HEK293 (cell line): ENCODE measurements around the gene TCF7L2.

Experiments
- CTCF ChIA-PET: fragments of 350-600 bp; formaldehyde crosslinking; extraction: SDS; loops from one replicate; lab custom pipeline; 2021; ENCODE audit warnings: antibody characterized with exemption; lab: Yijun Ruan, JAX
- POLR2A ChIA-PET: fragments of 300-600 bp; formaldehyde crosslinking; extraction: SDS; loops from one replicate; lab custom pipeline; 2020; ENCODE audit warnings: antibody characterized with exemption, inconsistent platforms; lab: Yijun Ruan, JAX
- H3K27ac ChIP-seq: fragments of 200-500 bp; sonication (Bioruptor generic); 2 replicates; pipeline ENCODE4 v1.5.1; 2014; ENCODE audit warnings: low read depth, low read length, control low read depth, inconsistent platforms; ENCODE audit errors: extremely low read depth
- H3K36me3 ChIP-seq, 2 experiments: fragments of 200-500 bp in 1 of 2; sonication (Bioruptor generic) in 1 of 2; 1 replicate in 1 of 2; 2 replicates in 1 of 2; pipeline ENCODE4 v1.5.1; 2014 to 2017; ENCODE audit warnings: inconsistent platforms in 2 of 2, low read length in 2 of 2; ENCODE audit not compliant: control insufficient read depth in 2 of 2, insufficient read depth in 1 of 2
- H3K4me1 ChIP-seq: fragments of 200-500 bp; sonication (Bioruptor generic); 2 replicates; pipeline ENCODE4 v1.5.1; 2014; ENCODE audit warnings: mild to moderate bottlenecking, low read length, inconsistent platforms; ENCODE audit not compliant: control insufficient read depth, insufficient read depth
- H3K4me3 ChIP-seq: 2 replicates; pipeline ENCODE4 v1.5.1; 2011; ENCODE audit warnings: low read depth, mild to moderate bottlenecking, control low read depth, low read length, moderate library complexity
- H3K9me3 ChIP-seq: fragments of 200-500 bp; sonication (Bioruptor generic); 2 replicates; pipeline ENCODE4 v1.5.1; 2014; ENCODE audit warnings: low read depth, low read length, inconsistent platforms; ENCODE audit not compliant: control insufficient read depth, insufficient read depth
- GLIS1 ChIP-seq: fragments of 450-650 bp; formaldehyde crosslinking; IDR thresholded peaks from 2 replicates; pipeline ENCODE4 v1.5.1; 2016; ENCODE audit warnings: missing biosample characterization, missing genetic modification characterization
- HOXA7 ChIP-seq: sonication (generic); formaldehyde crosslinking; IDR thresholded peaks from 2 replicates; pipeline ENCODE4 v1.8.1; 2022; ENCODE audit warnings: missing genetic modification reagents, borderline replicate concordance
- RBAK ChIP-seq: fragments of 450-650 bp; formaldehyde crosslinking; IDR thresholded peaks from 2 replicates; pipeline ENCODE4 v1.5.1; 2016; ENCODE audit warnings: missing biosample characterization, missing genetic modification characterization
- YY2 ChIP-seq: fragments of 450-650 bp; formaldehyde crosslinking; IDR thresholded peaks from 2 replicates; pipeline ENCODE4 v1.5.1; 2016; ENCODE audit warnings: missing biosample characterization, missing genetic modification characterization
- ZFP41 ChIP-seq: fragments of 450-650 bp; formaldehyde crosslinking; IDR thresholded peaks from 2 replicates; pipeline ENCODE4 v1.5.1; 2016; ENCODE audit warnings: missing biosample characterization, missing genetic modification characterization, borderline replicate concordance
- ZNF157 ChIP-seq: fragments of 450-650 bp; formaldehyde crosslinking; IDR thresholded peaks from 2 replicates; pipeline ENCODE4 v1.5.1; 2016; ENCODE audit warnings: missing biosample characterization, missing genetic modification characterization
- ZNF248 ChIP-seq: fragments of 450-650 bp; formaldehyde crosslinking; IDR thresholded peaks from 2 replicates; pipeline ENCODE4 v1.5.1; 2017; ENCODE audit warnings: missing biosample characterization, missing genetic modification characterization
- ZNF433 ChIP-seq: fragments of 450-650 bp; formaldehyde crosslinking; IDR thresholded peaks from 2 replicates; pipeline ENCODE4 v1.5.1; 2016; ENCODE audit warnings: missing biosample characterization, missing genetic modification characterization, low read depth
- ZNF629 ChIP-seq: fragments of 450-650 bp; formaldehyde crosslinking; IDR thresholded peaks from 2 replicates; pipeline ENCODE4 v1.5.1; 2017; ENCODE audit warnings: missing biosample characterization, missing genetic modification characterization
- ZNF654 ChIP-seq: fragments of 450-650 bp; formaldehyde crosslinking; IDR thresholded peaks from 2 replicates; pipeline ENCODE4 v1.5.1; 2016; ENCODE audit warnings: low read depth, missing biosample characterization, missing genetic modification characterization
- ZNF670 ChIP-seq: fragments of 450-650 bp; formaldehyde crosslinking; IDR thresholded peaks from 2 replicates; pipeline ENCODE4 v1.5.1; 2016; ENCODE audit warnings: missing biosample characterization, missing genetic modification characterization, low read depth
- ZSCAN16 ChIP-seq: fragments of 450-650 bp; formaldehyde crosslinking; IDR thresholded peaks from 2 replicates; pipeline ENCODE4 v1.5.1; 2016; ENCODE audit warnings: missing biosample characterization, missing genetic modification characterization
- TF ChIP-seq, protein P1 (sequence below): fragments of 450-650 bp; formaldehyde crosslinking; IDR thresholded peaks from 2 replicates; pipeline ENCODE4 v1.5.1; 2016; ENCODE audit warnings: missing biosample characterization, missing genetic modification characterization
- TF ChIP-seq, protein P2 (sequence below): fragments of 450-650 bp; formaldehyde crosslinking; IDR thresholded peaks from 2 replicates; pipeline ENCODE4 v1.5.1; 2016; ENCODE audit warnings: missing biosample characterization, missing genetic modification characterization
- TF ChIP-seq, protein P3 (sequence below): fragments of 450-650 bp; formaldehyde crosslinking; IDR thresholded peaks from 2 replicates; pipeline ENCODE4 v1.5.1; 2016; ENCODE audit warnings: missing biosample characterization, missing genetic modification characterization
- TF ChIP-seq, protein P4 (sequence below): fragments of 450-650 bp; formaldehyde crosslinking; IDR thresholded peaks from 2 replicates; pipeline ENCODE4 v1.5.1; 2016; ENCODE audit warnings: missing biosample characterization, missing genetic modification characterization
- TF ChIP-seq, protein P5 (sequence below): fragments of 450-650 bp; formaldehyde crosslinking; IDR thresholded peaks from 2 replicates; pipeline ENCODE4 v1.5.1; 2016; ENCODE audit warnings: missing biosample characterization, missing genetic modification characterization

TCF7L2 gene

DNA sequence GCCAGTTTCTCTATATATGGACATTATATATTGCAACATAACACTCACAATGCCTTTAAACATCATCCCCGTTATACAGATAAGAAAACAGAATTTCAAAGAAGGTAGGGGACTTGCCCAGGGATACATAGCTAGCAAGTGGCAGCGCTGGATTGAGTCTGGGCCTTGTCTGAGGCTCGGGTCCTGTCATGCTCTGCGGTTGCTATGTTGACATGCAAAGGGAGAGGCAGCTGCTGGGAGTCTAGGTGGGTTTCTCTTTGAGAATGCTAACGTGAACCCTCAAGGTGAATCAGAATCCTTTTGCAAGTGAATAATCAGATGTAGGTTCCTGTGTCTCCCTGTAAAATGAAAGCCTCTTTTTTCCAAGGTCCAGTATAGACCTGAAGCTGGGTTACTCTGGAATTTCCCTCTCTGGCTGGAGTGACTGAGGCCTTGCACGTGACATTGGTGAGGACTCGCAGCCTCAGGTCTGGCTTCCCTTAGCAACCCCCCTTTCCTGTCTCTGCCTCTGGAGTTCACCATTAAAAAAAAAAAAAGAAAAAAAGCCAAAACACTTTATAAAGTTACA lies 38.9 kb downstream of the TCF7L2 start:
- H3K4me3 ChIP-seq, result no peak overlapping the region
- POLR2A ChIA-PET, result no interaction called here

DNA sequence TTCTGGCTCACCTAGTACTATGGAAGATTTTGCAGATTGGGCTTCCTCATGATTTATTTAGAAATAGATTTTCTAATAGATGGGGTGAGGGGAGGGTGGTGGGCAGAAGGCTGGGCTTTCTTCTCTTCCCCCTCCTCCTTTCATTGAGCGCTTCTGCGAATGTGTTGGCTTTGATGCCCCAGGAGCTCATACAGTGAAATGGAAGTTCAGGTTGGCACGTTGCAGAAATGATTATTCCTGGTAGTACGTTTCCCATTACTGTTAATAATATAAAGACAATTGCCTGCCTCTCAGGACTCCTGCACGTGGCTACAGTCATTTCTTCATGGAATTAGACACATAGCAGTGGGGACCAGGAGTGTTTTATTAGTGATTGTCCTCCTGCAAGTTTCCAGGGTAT lies 39.8 kb downstream of the TCF7L2 start:
- POLR2A ChIA-PET, result no interaction called here
- Histone ChIP-seq H3K9me3 (no peaks in the 10 kb centered on the region), H3K4me1 (peaks cover 27% of the 10 kb centered on the region), H3K27ac (no peak overlapping the region), H3K4me3 (no peak overlapping the region), H3K36me3 (no peaks in the 10 kb centered on the region; a peak in 1 of 3 replicates)
- TF ChIP-seq, protein P1, sequence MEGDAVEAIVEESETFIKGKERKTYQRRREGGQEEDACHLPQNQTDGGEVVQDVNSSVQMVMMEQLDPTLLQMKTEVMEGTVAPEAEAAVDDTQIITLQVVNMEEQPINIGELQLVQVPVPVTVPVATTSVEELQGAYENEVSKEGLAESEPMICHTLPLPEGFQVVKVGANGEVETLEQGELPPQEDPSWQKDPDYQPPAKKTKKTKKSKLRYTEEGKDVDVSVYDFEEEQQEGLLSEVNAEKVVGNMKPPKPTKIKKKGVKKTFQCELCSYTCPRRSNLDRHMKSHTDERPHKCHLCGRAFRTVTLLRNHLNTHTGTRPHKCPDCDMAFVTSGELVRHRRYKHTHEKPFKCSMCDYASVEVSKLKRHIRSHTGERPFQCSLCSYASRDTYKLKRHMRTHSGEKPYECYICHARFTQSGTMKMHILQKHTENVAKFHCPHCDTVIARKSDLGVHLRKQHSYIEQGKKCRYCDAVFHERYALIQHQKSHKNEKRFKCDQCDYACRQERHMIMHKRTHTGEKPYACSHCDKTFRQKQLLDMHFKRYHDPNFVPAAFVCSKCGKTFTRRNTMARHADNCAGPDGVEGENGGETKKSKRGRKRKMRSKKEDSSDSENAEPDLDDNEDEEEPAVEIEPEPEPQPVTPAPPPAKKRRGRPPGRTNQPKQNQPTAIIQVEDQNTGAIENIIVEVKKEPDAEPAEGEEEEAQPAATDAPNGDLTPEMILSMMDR (tag by site-specific recombination), result no peak
- TF ChIP-seq, protein P2, sequence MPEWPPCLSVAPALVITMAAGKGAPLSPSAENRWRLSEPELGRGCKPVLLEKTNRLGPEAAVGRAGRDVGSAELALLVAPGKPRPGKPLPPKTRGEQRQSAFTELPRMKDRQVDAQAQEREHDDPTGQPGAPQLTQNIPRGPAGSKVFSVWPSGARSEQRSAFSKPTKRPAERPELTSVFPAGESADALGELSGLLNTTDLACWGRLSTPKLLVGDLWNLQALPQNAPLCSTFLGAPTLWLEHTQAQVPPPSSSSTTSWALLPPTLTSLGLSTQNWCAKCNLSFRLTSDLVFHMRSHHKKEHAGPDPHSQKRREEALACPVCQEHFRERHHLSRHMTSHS (tag by site-specific recombination), result no peak
- CTCF ChIA-PET, result no interaction called here

More for the DNA sequence above, 38.9 kb downstream of the TCF7L2 start:
- Histone ChIP-seq H3K27ac (no peak overlapping the region), H3K9me3 (no peaks in the 10 kb centered on the region), H3K4me1 (peaks cover 36% of the 10 kb centered on the region), H3K36me3 (no peaks in the 10 kb centered on the region; a peak in 1 of 3 replicates)
- TF ChIP-seq YY2 (tag by site-specific recombination) (no peak), GLIS1 (no peak), ZNF157 (tag by site-specific recombination) (no peak), ZFP41 (no peak), ZNF433 (tag by site-specific recombination) (no peak), RBAK (no peak), HOXA7 (CRISPR knock-in tag) (no peak), ZSCAN16 (tag by site-specific recombination) (no peak), ZNF670 (tag by site-specific recombination) (no peak), ZNF654 (tag by site-specific recombination) (no peak)
- TF ChIP-seq, protein P3, sequence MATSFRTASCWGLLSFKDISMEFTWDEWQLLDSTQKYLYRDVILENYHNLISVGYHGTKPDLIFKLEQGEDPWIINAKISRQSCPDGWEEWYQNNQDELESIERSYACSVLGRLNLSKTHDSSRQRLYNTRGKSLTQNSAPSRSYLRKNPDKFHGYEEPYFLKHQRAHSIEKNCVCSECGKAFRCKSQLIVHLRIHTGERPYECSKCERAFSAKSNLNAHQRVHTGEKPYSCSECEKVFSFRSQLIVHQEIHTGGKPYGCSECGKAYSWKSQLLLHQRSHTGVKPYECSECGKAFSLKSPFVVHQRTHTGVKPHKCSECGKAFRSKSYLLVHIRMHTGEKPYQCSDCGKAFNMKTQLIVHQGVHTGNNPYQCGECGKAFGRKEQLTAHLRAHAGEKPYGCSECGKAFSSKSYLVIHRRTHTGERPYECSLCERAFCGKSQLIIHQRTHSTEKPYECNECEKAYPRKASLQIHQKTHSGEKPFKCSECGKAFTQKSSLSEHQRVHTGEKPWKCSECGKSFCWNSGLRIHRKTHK (tag by site-specific recombination), result no peak
- CTCF ChIA-PET, result no interaction called here

DNA sequence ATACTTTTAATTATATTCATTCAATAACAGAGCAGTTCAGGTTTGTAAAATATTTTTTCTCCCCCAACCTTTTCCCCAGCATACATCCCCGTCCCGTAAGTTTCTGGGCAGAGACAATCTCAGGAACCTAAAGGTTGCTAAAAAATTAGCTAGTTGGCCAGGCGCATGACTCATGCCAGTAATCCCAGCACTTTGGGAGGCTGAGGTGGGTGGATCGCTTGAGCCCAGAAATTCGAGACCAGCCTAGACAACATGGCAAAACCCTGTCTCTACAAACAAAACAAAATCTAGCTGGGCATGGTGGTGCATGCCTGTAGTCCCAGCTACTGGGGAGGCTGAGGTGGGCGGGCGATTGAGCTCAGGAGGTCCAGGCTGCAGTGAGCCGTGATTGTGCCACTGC lies 40.2 kb downstream of the TCF7L2 start:
- H3K4me3 ChIP-seq, result no peak overlapping the region
- TF ChIP-seq, protein P4, sequence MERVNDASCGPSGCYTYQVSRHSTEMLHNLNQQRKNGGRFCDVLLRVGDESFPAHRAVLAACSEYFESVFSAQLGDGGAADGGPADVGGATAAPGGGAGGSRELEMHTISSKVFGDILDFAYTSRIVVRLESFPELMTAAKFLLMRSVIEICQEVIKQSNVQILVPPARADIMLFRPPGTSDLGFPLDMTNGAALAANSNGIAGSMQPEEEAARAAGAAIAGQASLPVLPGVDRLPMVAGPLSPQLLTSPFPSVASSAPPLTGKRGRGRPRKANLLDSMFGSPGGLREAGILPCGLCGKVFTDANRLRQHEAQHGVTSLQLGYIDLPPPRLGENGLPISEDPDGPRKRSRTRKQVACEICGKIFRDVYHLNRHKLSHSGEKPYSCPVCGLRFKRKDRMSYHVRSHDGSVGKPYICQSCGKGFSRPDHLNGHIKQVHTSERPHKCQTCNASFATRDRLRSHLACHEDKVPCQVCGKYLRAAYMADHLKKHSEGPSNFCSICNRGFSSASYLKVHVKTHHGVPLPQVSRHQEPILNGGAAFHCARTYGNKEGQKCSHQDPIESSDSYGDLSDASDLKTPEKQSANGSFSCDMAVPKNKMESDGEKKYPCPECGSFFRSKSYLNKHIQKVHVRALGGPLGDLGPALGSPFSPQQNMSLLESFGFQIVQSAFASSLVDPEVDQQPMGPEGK (tag by site-specific recombination), result 0 out of 2 replicates have a peak, but pooled peaks have one; percentile 21
- no peak for TF ChIP-seq ZNF248 (tag by site-specific recombination)
- 0 out of 2 replicates have a peak, but pooled peaks have one; percentile 12 for TF ChIP-seq ZNF629 (tag by site-specific recombination)
- TF ChIP-seq, protein P5, sequence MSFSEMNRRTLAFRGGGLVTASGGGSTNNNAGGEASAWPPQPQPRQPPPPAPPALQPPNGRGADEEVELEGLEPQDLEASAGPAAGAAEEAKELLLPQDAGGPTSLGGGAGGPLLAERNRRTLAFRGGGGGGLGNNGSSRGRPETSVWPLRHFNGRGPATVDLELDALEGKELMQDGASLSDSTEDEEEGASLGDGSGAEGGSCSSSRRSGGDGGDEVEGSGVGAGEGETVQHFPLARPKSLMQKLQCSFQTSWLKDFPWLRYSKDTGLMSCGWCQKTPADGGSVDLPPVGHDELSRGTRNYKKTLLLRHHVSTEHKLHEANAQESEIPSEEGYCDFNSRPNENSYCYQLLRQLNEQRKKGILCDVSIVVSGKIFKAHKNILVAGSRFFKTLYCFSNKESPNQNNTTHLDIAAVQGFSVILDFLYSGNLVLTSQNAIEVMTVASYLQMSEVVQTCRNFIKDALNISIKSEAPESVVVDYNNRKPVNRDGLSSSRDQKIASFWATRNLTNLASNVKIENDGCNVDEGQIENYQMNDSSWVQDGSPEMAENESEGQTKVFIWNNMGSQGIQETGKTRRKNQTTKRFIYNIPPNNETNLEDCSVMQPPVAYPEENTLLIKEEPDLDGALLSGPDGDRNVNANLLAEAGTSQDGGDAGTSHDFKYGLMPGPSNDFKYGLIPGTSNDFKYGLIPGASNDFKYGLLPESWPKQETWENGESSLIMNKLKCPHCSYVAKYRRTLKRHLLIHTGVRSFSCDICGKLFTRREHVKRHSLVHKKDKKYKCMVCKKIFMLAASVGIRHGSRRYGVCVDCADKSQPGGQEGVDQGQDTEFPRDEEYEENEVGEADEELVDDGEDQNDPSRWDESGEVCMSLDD, result no peak
- no peaks in the 10 kb centered on the region for H3K9me3 ChIP-seq
- POLR2A ChIA-PET, result no interaction called here
- peaks cover 22% of the 10 kb centered on the region for H3K4me1 ChIP-seq
- no peak overlapping the region for H3K27ac ChIP-seq
- CTCF ChIA-PET, result interaction anchor here (0.7 kb wide), 1 partner anchor 53 kb away, joined by 3 read pairs; no protein-coding TSS in a partner anchor
- H3K36me3 ChIP-seq, result no peaks in the 10 kb centered on the region; a peak in 1 of 3 replicates
